ENCODE data around the gene MRPS26.
"Not testable (repeated sequence)": the region's sequence is repeated elsewhere in the genome, so short reads cannot be mapped to it uniquely, and the experiment has no call there.

MRPS26 gene

DNA sequence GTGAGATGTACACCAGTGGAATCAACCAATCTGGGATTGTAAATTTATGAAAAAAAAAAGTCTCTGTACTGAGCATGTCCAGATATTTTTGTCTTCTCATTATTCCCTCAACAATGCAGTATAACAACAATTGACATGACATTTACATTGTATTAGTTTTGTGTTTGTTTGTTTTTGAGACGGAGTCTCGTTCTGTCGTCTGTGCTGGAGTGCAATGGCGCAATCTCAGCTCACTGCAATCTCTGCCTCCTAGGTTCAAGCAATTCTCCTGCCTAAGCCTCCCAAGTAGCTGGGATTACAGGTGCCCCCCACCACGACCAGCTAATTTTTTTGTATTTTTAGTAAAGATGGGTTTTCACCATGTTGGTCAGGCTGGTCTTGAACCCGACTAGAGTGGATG is 29.5 kb downstream of the MRPS26 start:
- DNase-seq = not testable (repeated sequence)

DNA sequence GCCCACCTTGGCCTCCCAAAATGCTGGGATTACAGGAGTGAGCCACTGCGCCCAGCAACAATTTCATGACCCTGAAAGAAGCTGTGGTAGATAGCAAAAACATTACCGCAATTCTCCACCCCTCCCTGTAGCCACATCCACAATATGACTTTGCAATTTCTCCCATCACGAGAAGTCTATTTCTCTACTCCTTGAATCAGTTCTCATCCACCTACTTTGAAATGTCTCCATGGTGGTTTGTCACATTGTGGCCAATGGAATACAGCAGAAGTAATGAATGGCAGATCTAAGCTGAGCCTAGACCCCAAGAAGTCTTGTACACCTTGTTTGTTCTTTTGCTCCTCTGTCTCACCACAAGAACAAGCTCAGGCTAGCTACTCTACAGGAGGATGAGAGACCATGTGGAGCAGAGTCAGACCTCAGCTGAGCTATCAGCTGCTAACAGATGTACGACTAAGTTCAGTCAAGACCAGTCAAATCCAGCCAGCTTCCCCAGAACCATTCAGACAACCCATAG is 31.8 kb downstream of the MRPS26 start:
- peak in 3 of 4 experiments; percentile 33 to 45 (median 40) for DNase-seq

DNA sequence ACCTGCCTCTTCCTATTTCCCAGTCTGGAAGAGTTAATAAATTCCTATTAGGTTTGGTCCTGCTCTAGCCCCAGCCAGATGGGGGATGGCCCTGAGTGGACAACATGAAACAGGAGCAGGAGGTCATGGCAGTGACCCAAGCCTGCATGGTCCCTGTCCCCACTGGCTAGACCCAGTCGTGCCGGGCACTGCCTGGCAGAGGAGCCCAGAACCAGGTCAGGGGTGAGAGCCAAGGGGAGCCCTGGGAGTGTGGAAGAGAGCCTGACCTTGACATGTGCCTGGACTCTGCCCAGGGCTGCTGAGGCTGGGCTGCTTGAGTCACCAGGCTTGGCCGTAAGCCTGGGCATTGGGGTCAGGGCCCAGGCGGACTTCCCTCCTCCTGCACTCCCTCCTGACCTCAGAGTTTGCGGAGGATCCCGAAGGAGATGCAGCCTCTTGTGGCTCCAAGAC is 35.1 kb downstream of the MRPS26 start:
- DNase-seq = peak; percentile 33 to 61 (median 51)

DNA sequence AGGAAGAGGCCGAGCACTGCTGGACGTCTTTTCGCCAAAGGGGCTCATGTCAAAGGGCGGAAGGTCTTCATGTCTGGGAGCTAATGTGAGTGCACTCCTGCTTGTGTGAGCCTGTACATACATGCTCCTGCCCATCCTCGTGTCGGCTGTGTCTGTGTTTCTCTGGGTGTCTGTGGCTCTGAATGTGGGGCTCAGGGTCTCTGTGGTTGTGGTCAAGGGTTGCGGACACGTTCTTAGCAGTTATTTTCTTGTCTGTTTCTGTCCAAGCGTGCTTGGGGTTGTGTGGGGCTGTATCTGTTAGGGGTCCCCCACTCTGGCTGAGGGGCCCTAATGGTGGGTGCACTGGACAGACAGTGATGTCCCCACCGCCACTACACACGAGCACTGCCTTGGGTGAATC is 35.8 kb downstream of the MRPS26 start:
- DNase-seq = no peak

DNA sequence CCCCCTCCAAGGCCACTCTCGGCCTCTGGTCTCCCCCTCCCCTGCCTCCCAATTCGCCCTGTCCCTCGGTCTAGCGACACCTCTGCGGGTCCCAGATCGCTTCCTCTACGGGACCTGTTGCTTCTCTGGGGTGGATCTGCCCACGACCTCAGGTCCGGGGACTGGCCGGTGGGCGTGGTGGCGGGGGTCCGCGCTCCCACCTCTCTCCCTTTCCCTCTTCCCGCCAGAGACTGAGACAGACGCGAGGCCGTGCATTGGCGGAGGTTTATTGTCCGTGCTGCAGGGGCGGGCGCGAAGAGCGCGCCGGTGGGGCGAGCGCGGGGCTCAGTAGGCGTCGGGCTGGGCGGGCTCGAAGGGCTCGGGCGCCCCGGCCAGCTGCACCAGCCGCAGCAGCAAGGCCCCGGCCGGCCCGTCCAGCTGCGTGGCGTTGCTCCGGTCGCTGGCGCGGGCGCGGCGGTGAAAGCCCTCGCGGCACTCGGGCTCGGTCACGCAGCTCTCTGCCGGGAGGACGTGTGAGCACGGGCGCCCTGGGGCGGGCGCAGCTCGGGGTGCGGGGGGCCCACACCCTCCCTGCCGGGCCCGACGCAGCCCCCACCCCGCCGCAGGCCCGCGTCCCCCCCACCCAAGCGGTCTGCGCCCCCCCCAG is 36.6 kb downstream of the MRPS26 start:
- peak in 2 of 4 experiments; percentile 33 to 57 for DNase-seq

DNA sequence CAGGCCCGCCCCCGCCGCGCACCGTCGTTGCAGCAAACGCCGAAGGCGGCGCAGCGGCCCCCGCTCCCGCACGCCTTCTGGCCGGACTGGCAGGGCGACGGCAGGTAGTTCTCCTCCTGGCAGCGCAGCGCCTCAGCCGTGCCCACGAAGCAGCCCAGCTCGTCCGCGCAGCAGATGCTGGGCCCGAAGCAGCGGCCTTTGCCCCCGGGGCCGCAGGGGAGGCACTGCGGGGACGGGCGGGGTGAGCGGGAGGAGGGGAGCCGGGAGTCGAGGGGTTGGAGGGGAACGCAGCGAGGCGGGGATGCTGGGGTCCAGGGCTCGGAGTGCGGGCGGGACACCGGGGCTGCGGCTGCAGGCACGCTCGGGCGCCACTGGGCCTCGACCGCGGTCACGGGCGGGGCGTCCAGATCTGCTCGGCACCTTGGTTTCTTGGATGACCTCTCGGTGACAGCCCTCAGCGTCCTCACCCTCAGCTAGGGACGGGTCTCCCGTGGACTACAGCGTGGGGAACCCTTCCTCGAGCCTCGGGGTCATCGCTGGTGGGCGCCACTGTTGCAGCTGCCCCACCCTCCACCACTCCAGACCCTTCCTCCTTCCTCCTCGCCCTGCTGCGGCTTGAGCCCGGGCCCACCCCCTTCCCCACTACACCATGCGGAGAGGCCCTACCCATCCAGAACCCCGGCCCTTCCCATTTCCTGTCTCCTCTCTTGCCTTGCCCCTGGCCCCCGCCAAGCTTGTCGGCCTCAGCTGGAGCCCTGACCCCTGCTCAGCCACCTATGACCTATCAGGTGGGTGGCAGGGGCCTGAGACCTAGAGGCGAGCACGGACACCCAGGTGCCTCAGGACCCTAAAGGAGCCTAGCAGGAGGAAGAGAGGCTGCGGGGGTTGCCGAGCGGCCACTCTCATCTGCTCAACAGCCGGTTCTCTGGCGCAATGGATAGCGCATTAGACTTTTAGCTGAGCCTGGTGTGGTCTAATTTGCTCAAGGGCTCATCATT is 37.4 kb downstream of the MRPS26 start:
- DNase-seq = peak in 1 of 4 experiments; percentile 29

DNA sequence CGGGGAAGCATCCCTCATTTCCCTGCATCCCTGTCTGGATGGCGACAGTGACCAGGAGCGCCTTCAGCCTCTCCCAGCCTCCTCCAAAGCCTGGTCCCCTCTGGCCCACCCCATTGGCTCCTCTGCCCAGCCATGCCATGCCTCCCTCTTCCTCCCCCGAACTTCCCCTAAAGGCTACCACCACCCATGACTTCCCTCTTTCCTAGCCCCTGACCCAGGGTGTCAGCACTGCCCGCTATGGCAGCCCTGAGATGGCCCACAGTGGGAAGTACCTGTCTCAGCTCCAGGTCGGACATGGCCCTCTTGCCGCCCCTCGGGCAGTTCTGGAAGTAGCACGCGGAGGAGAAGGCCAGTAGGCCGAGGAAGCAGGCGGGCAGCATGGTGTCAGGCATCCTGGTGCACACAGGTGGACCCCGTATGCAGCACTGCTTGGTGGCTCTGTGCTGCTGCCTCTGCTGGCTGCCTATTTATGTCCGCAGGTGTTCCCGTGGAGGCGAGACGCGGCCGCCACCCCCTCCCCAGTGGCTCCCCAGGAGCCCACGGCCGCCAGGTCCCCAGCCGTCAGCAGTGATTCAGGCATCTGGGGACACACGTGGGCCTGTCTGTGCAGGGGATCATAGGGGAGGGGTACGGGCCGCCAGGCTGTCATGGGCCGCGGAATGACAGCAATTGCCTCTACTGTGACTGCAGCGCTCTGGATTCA is 38.6 kb downstream of the MRPS26 start, which contains the start of gene AVP:
AVP (minus strand) TSS at position 442 of the 703 bp plus-strand sequence; CDS start at position 392, 50 bp downstream.
- peak; percentile 27 to 59 (median 53) for DNase-seq

DNA sequence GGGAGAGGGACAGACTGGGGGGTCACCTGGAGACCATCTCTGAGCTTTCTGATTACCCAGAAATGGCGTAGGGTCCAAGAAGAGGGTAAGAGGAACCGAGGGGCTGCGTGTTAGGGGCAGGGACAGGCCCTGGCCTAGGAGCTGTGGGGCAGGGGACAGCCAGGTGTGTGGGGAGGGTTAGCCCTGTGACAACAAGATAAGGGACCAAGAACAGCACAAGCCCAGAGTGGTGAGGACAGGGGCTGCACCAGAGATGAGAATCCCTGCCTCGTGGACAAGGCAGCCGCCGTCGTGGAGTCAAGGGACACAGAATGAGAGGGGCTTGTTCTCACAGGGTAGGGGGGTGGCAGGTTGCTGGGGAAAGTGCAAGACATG is 39.1 kb downstream of the MRPS26 start:
- no peak for DNase-seq

DNA sequence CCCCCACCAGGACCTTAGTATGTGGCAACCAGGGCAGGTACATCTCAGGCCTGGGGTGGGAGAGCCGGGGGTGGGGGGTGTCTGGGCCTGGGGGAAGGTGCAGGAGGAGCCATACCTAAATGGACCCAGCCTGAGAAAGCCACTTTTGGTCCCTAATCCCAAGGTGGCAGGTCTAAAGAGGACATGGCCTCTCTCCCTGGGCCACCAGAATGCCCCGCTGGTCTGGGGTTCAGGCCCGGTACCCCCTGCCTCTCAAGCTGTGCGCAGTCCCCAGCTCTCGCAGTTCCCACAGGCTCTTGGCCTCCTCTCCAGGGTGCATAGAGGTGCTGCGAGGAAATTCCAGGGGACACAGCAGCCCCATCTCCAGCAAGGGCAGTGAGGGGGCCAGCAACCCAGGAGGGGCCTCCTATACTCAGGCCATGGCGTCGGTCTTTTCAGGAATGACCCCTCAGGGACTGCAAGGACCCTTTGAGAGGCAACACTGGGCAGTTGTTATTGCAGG is 39.8 kb downstream of the MRPS26 start:
- DNase-seq = no peak

DNA sequence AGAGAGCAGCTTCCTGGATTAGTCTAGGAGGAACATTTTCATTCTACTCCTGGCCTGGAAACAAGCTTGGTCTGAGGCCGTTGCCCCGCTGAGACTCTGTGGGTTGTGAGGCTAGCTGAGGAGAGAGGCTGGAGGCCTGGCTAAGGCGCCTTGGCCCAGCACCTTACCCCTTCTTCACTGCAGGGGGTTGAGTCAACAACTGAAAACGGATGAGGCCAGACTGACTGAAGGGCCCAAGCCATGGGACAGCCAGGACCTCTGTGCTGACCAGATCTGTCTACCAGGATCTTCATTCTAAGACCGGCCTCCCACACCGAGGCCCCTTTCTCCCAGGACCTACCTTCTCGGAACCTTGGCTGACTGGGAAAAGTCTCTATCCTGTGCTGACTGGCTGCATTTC is 42.2 kb downstream of the MRPS26 start:
- no peak for DNase-seq

DNA sequence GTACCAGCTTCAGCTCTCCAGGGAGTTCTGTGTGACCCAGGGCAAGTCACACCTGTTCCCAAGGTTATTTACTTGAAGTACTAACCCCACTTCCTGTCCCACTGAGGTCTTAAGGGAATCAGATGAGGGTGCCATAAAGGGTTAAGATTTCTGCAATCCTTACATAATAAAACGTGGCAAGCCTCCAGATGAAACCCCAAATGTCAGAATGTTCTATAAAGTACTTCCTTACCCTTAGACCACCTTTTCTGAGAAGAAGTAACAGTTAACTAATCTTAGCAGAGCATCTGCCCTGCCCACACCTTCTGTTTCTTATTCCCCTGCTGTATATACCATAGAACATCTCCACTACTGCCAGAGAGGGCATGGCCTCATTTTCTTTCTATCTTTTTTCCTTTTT is 44.7 kb downstream of the MRPS26 start:
- no peak for DNase-seq

DNA sequence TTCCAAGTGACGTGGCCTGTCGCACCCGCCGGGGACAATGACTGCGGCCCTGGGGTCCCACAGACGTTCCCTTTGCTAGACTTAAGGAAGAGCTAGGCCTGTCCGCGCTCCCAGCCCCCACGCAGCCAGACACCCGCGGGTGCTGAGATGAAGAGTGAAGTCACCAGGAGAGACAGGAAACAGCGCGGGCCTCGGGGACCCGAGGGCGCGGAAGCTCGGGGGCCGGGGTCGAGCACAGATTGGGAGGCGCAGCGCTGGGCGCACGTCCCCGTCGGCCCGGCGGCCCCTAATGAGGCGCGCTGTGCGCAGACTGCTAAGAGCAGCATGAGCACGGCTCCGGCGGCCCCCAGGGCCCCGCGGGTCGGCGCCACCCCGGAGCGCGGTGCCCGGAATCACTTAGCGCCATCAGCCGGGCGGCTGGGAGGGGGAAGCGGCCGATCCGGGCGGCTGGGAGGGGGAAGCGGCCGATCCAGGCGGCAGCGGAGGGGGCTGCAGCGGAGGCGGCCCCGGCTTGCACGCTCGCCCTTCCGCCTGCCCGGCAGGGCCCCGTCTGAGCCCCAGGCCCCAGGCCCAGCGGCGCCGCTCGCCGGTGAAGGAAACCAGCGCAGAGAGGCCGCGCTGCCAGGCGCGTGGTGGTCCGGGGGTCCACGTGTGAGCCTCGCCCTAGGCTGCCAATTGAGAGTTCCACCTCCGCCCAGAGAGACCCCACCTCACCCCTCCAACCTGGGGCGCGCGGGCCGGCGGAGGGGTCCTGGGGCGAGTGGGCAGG is 46.9 kb downstream of the MRPS26 start:
- DNase-seq = peak; percentile 31 to 70 (median 52)

DNA sequence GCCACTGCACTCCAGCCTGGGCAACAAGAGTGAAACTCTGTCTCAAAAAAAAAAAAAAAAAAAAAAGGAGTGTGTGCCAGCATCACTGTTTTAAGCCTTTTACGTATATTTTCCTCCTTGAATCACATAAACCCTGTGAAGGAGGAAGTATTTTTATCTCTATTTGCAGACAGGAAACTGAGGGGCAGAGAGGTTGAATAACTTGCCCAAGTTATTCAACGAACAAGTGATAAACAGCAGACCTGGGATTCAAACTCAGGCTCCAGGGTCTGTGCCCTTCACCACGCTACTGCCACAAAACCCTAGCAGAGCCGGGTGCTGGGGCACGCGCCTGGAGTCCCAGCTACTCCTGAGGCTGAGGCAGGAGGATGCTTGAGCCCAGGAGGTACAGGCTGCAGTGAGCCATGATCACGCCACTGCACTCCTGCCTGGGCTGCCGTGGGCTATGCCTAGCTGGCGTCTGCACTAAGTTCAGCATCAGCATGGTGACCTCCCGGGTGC is 48.1 kb downstream of the MRPS26 start:
- DNase-seq = peak in 1 of 4 experiments; percentile 32

DNA sequence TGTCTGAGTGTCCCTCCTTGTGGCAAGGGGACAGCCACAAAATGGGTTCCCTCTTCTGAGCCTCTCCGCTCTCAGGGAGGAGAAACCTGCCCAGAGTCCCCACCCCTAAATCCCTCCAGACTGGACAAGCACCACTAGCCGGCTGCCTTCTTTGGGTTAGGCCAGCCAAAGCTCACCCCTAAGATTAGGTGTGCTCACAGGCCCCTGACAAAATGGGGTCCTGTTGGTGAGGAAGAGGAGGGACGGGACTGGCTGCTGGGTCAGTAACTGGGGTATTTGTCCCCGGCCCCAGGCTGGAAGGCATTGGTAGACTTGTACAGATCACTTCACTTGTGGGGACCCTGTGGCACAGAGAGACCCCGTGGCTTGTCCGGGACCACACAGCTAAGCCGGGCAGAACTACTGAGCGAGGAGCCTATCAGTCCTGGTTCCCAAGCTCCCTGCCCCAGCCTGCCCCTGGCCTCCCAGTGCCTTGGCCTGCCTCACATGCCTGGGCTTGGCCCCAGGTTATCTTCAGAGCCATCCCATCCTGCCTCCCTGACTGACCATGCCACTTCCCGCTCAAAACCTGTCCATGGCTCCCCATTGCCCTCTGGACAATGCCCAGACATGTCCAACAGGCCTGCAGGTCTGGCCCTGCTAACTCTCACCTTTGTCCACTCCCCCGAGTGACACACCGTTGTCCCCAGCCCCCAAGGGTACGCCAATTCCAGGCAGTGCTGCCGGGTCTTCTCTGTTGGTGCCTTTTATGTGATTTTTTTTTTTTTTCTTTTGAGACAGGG is 49.2 kb downstream of the MRPS26 start:
- DNase-seq = no peak
